A549 (cell line): ENCODE measurements around the gene RPL3. TPM values are rescaled to one million over a fixed set of nuclear protein-coding genes. Genes with fewer than 3 reads are reported as not detected.

ENCODE experiments used
- ATAC-seq, 2 experiments: fragments of 200-7000 bp in 1 of 2; fragments of >200 bp in 1 of 2; cut with Nextera tagmentation in 1 of 2; cut with Tn5 transposase in 1 of 2; 3 replicates each; pipeline versions ENCODE4 v1.8.0 to v1.9.1; 2018 to 2020; ENCODE audit warnings: mild to moderate bottlenecking in 1 of 2, moderate library complexity in 1 of 2
- CTCF ChIA-PET: fragments of 300-600 bp; sonication (Branson Sonifier 250); formaldehyde crosslinking; extraction: SDS; loops from one replicate; lab custom pipeline; 2021; ENCODE audit warnings: antibody characterized with exemption, inconsistent platforms; lab: Yijun Ruan, JAX
- POLR2A ChIA-PET: fragments of 350-600 bp; formaldehyde crosslinking; extraction: SDS; loops from one replicate; lab custom pipeline; 2021; ENCODE audit warnings: antibody characterized with exemption, inconsistent platforms; lab: Yijun Ruan, JAX
- DNase-seq, 2 experiments: peaks; one replicate each; pipeline versions ENCODE4 v3.0.0 to v3.0.0-alpha.2; 2011 to 2016; ENCODE audit warnings: low read depth in 1 of 2, low spot score in 1 of 2
- FAIRE-seq: peaks from 2 replicates; lab custom pipeline; 2011; peaks lifted over from hg19 to GRCh38; lab: Jason Lieb, UNC
- H3K27ac ChIP-seq, 2 experiments: fragments of >200 bp; sonication (Bioruptor Twin); formaldehyde crosslinking; 3 replicates each; pipeline ENCODE4 v1.5.1; 2016 to 2017
- H3K4me1 ChIP-seq: fragments of >200 bp; sonication (Bioruptor Twin); formaldehyde crosslinking; 3 replicates; pipeline ENCODE4 v1.6.1; 2016
- H3K4me2 ChIP-seq: fragments of >200 bp; sonication (Bioruptor Twin); formaldehyde crosslinking; 3 replicates; pipeline ENCODE4 v1.6.1; 2016
- H3K4me3 ChIP-seq: fragments of >200 bp; sonication (Bioruptor Twin); formaldehyde crosslinking; 3 replicates; pipeline ENCODE4 v1.5.1; 2016
- H3K9me3 ChIP-seq: fragments of >200 bp; sonication (Bioruptor Twin); formaldehyde crosslinking; 3 replicates; pipeline ENCODE4 v1.6.1; 2016
- BHLHE40 ChIP-seq: IDR thresholded peaks from 2 replicates; pipeline ENCODE4 v1.6.1; 2012; ENCODE audit warnings: low read depth, low read length, inconsistent platforms
- CEBPB ChIP-seq, 2 experiments: fragments of >200 bp in 1 of 2; sonication (Bioruptor Twin) in 1 of 2; formaldehyde crosslinking in 1 of 2; IDR thresholded peaks; 2 replicates each; pipeline ENCODE4 v1.6.1; 2012 to 2016
- FOSB ChIP-seq: fragments of 250-450 bp; sonication (Bioruptor Pico); IDR thresholded peaks from 2 replicates; pipeline ENCODE4 v1.5.0; 2020; ENCODE audit warnings: mild to moderate bottlenecking, moderate library complexity
- FOSL2 ChIP-seq, 2 experiments: fragments of 450-650 bp in 1 of 2; fragments of >200 bp in 1 of 2; sonication (Bioruptor Twin) in 1 of 2; formaldehyde crosslinking; IDR thresholded peaks; 2 replicates each; pipeline versions ENCODE4 v1.5.0 to v1.6.1; 2016 to 2020; ENCODE audit warnings: mild to moderate bottlenecking in 1 of 2, moderate library complexity in 1 of 2
- HOXA7 ChIP-seq: fragments of 250-450 bp; sonication (Bioruptor Pico); IDR thresholded peaks from 2 replicates; pipeline ENCODE4 v1.5.0; 2020; ENCODE audit warnings: mild to moderate bottlenecking, moderate library complexity
- MAFK ChIP-seq: fragments of 450-650 bp; IDR thresholded peaks from 2 replicates; pipeline ENCODE4 v1.6.1; 2014; ENCODE audit not compliant: partially characterized antibody
- NFE2L2 ChIP-seq: fragments of 150-350 bp; conservative IDR thresholded peaks from 2 replicates; pipeline ENCODE4 v1.6.1; 2014; ENCODE audit warnings: low read length
- NPAS2 ChIP-seq: fragments of 250-450 bp; sonication (Bioruptor Pico); IDR thresholded peaks from 2 replicates; pipeline ENCODE4 v1.8.0; 2022; ENCODE audit warnings: mild to moderate bottlenecking, moderate library complexity, borderline replicate concordance
- RFX5 ChIP-seq: fragments of 450-650 bp; IDR thresholded peaks from 2 replicates; pipeline ENCODE4 v1.7.1; 2014; ENCODE audit warnings: antibody characterized with exemption, mild to moderate bottlenecking, moderate library complexity
- SREBF2 ChIP-seq: fragments of 450-650 bp; IDR thresholded peaks from 2 replicates; pipeline ENCODE4 v1.6.1; 2014; ENCODE audit warnings: mild to moderate bottlenecking, moderate library complexity
- ZC3H11A ChIP-seq: fragments of 450-650 bp; IDR thresholded peaks from 2 replicates; pipeline ENCODE4 v1.6.1; 2014; ENCODE audit warnings: antibody characterized with exemption, mild to moderate bottlenecking
- WGBS: methylation state at CpG from one replicate; pipeline ENCODE4 v1.1.6; 2017; ENCODE audit errors: missing lambda C conversion rate; 5-methylcytosine and 5-hydroxymethylcytosine counted together
- polyA plus RNA-seq, 4 experiments: library from polyadenylated mRNA; depleted of rRNA in 3 of 4; stranded (reverse); fragments of >200 nt; fragmentation: RNase III in 1 of 4; extraction: RNeasy Plus Mini Kit Qiagen cat#74134 plus additional on column Dnase treatment in 1 of 4; gene quantifications; 2 replicates in 3 of 4; 3 replicates in 1 of 4; pipeline ENCODE4 v1.2.3, GENCODE V29; 2011 to 2017
- TF ChIP-seq, protein P1 (sequence below): fragments of 200-600 bp; sonication (generic); IDR thresholded peaks from 2 replicates; pipeline ENCODE4 v1.6.1; 2016; ENCODE audit warnings: antibody characterized with exemption, mild to moderate bottlenecking, moderate library complexity
- TF ChIP-seq, protein P2 (sequence below): IDR thresholded peaks from 2 replicates; pipeline ENCODE4 v1.6.1; 2012
- TF ChIP-seq, protein P3 (sequence below): fragments of 250-450 bp; sonication (Bioruptor Pico); IDR thresholded peaks from 2 replicates; pipeline ENCODE4 v1.5.0; 2020; ENCODE audit warnings: low read depth, mild to moderate bottlenecking, moderate library complexity

The RPL3 gene
- polyA plus RNA-seq, 2 of the 4 experiments (the other 2 are of a cell fraction), result 1,921 to 1,965 TPM

DNA sequence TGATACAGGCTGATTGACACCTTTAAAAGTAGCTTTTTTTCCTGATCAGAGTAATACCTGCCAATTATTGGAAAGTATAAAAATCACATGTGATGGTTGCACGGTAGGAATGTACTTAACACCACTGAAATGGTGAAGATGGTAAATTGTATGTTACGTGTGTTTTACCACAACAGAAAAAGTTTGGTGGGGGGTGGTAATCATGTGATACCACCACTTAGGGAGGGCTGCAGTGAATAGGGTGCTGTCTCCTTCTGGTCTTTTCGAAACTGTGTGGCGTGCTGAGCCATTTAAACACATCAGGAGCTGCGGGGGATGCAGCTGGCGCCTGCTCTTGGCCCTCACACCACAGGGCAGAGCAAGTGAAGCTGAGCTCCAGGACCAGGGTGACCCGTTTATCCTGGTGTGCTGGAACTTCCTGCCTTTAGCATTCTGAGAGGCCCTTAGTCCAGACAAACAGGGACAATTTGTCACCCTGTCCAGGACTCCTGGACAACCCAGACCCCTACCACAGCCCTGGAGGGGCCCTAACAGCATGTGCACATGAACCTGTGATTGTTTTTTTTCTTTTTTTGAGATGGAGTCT is 33.0 kb upstream of the RPL3 start (continued):
- TF ChIP-seq, protein P1, sequence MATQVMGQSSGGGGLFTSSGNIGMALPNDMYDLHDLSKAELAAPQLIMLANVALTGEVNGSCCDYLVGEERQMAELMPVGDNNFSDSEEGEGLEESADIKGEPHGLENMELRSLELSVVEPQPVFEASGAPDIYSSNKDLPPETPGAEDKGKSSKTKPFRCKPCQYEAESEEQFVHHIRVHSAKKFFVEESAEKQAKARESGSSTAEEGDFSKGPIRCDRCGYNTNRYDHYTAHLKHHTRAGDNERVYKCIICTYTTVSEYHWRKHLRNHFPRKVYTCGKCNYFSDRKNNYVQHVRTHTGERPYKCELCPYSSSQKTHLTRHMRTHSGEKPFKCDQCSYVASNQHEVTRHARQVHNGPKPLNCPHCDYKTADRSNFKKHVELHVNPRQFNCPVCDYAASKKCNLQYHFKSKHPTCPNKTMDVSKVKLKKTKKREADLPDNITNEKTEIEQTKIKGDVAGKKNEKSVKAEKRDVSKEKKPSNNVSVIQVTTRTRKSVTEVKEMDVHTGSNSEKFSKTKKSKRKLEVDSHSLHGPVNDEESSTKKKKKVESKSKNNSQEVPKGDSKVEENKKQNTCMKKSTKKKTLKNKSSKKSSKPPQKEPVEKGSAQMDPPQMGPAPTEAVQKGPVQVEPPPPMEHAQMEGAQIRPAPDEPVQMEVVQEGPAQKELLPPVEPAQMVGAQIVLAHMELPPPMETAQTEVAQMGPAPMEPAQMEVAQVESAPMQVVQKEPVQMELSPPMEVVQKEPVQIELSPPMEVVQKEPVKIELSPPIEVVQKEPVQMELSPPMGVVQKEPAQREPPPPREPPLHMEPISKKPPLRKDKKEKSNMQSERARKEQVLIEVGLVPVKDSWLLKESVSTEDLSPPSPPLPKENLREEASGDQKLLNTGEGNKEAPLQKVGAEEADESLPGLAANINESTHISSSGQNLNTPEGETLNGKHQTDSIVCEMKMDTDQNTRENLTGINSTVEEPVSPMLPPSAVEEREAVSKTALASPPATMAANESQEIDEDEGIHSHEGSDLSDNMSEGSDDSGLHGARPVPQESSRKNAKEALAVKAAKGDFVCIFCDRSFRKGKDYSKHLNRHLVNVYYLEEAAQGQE, result no peak
- no peak for TF ChIP-seq BHLHE40

DNA sequence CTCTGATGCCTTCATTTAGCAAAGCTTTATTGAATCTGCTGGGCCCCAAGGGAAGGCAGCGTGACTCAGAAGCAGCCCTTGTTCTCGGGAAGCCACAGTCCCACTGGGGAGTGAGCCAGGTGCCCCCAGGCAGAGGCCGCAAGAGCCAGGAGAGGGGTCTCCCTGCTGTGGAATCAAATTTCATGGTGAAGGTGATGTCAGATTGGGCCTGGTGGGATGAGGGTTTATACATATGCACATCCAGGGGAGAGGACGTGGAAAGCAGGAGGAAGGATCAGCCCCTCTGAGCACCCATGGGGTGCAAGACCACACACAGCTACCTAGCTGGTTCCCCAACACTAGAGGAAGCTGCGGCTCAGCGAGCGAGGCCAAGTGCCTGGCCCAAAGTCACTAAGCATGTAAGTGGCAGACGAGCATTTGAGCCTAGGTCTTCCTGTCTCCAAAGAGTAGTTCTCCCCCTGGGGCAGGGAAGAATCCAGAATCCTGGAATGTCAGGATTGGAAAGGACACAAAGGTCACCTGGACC is 32.3 kb upstream of the RPL3 start:
- CTCF ChIA-PET, result interaction anchor here (0.7 to 0.9 kb wide), 2 partner anchors 35 to 45 kb away, joined by 3 read pairs; no protein-coding TSS in a partner anchor
- Histone ChIP-seq H3K4me2 (no peak overlapping the region), H3K4me3 (no peak overlapping the region), H3K9me3 (no peaks in the 10 kb centered on the region), H3K27ac (no peak overlapping the region), H3K4me1 (peaks cover 4% of the 10 kb centered on the region; the same call in 1 of the 3 replicates)
- POLR2A ChIA-PET, result no interaction called here
- no peak for TF ChIP-seq FOSL2 (IDR thresholded peaks at IDR 0.05)
- no peak for TF ChIP-seq FOSL2 (CRISPR knock-in tag; IDR thresholded peaks at IDR 0.05)
- TF ChIP-seq ZC3H11A, result no peak
- no peak for TF ChIP-seq RFX5
- TF ChIP-seq, protein P2, sequence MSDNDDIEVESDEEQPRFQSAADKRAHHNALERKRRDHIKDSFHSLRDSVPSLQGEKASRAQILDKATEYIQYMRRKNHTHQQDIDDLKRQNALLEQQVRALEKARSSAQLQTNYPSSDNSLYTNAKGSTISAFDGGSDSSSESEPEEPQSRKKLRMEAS, result no peak
- no peak for TF ChIP-seq HOXA7 (CRISPR knock-in tag)
- no peak for TF ChIP-seq FOSB
- TF ChIP-seq MAFK, result no peak
- TF ChIP-seq, protein P3, sequence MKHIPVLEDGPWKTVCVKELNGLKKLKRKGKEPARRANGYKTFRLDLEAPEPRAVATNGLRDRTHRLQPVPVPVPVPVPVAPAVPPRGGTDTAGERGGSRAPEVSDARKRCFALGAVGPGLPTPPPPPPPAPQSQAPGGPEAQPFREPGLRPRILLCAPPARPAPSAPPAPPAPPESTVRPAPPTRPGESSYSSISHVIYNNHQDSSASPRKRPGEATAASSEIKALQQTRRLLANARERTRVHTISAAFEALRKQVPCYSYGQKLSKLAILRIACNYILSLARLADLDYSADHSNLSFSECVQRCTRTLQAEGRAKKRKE (CRISPR knock-in tag), result no peak
- no peak for TF ChIP-seq NFE2L2
- TF ChIP-seq CEBPB (IDR thresholded peaks at IDR 0.05), result no peak
- TF ChIP-seq NPAS2 (CRISPR knock-in tag), result no peak
- TF ChIP-seq, protein P1, result no peak
- TF ChIP-seq SREBF2, result no peak
- FAIRE-seq, result no peak
- 91% methylated on average over 6 of the region's 8 CpGs for WGBS
- no peak for DNase-seq
- no peak for ATAC-seq
